ENCODE measurements around the gene LTBR.

The LTBR gene

GRCh38 chr12:6368906-6369525 is 14.9 kb upstream of the LTBR start:
- DNase-seq, result no peak

GRCh38 chr12:6369916-6370575 is 13.9 kb upstream of the LTBR start:
- no peak for DNase-seq

GRCh38 chr12:6370576-6370935 is 13.4 kb upstream of the LTBR start:
- no peak for DNase-seq

GRCh38 chr12:6370994-6371754 is 12.8 kb upstream of the LTBR start:
- DNase-seq, result peak; percentile 88

- peak; percentile 33 for DNase-seq
Measured at GRCh38 chr12:6372403-6373003, 11.5 kb upstream of the LTBR start.

GRCh38 chr12:6373022-6373787 is 10.8 kb upstream of the LTBR start:
- peak; percentile 84 for DNase-seq

GRCh38 chr12:6374028-6374785 is 9.8 kb upstream of the LTBR start:
- no peak for DNase-seq

- no peak for DNase-seq
Measured at GRCh38 chr12:6374786-6375160, 9.2 kb upstream of the LTBR start.

GRCh38 chr12:6375269-6376078 is 8.5 kb upstream of the LTBR start, which contains the start of gene SCNN1A:
TSS of gene SCNN1A (minus strand) at chr12:6375563. CDS start at chr12:6374783, 780 bp downstream.
- peak; percentile 35 for DNase-seq

GRCh38 chr12:6376079-6376869 is 7.7 kb upstream of the LTBR start:
- DNase-seq, result no peak

- no peak for DNase-seq
Measured at GRCh38 chr12:6376870-6377666, 6.9 kb upstream of the LTBR start.

- no peak for DNase-seq
Measured at GRCh38 chr12:6377667-6377994, 6.3 kb upstream of the LTBR start.

- DNase-seq, result no peak
Measured at GRCh38 chr12:6378709-6379472, 5.1 kb upstream of the LTBR start.

- DNase-seq, result no peak
Measured at GRCh38 chr12:6380141-6381121, 3.5 kb upstream of the LTBR start.

- DNase-seq, result no peak
Measured at GRCh38 chr12:6382371-6382770, 1.6 kb upstream of the LTBR start.

GRCh38 chr12:6382982-6383381 is 980 bp upstream of the LTBR start:
- no peak for DNase-seq

Data from NCI-H2081 treated with DMSO at 0.1 percent for 48 hours (cell line).